ENCODE data around the gene MAB21L1.
A peak's percentile ranks its signal among the peaks of the same experiment; 100 is the strongest.

Gene MAB21L1

DNA sequence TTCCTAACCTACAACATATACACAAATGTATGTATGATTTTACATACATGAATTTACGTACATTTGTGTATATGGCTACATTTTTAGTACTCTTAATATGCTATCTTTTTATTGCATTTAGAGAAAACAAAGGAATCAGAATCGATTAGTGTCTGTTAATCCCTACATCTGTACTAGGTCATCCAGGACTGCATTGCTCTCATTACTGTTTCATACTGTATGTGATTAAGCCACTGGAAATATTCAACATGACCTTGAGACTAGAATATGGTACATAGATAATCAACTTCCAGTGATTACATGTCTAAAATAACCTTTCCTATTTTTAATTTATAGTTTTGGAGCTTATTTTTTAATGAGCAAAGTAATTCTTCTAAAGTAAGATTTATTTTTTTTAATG is 5.3 kb upstream of the MAB21L1 start:
- H4K8ac ChIP-seq (ENCODE audit: low read depth, low read length), result no peak overlapping the region
- DNase-seq (ENCODE audit: low spot score), result no peak
- no peaks in the 10 kb centered on the region for H3K36me3 ChIP-seq (replicated peaks in 1 of 2; ENCODE audit: control insufficient read depth in 2 of 2, insufficient read depth in 2 of 2, low read length in 2 of 2)
- H3K9me3 ChIP-seq (replicated peaks in 1 of 2; ENCODE audit: control insufficient read depth in 2 of 2, insufficient read depth in 1 of 2, low read depth in 1 of 2, low read length in 2 of 2), result no peaks in the 10 kb centered on the region
- peaks cover 2 to 34% (median 16%) of the 10 kb centered on the region in 3 experiments for H3K27me3 ChIP-seq (ENCODE audit: control insufficient read depth in 3 of 3, insufficient read depth in 3 of 3, low read depth in 1 of 3, low read length in 3 of 3)
- H2AFZ ChIP-seq (ENCODE audit: low read length), result no peak overlapping the region
- H2AK5ac ChIP-seq (ENCODE audit: low read depth, low read length), result no peak overlapping the region
- H3K4ac ChIP-seq (ENCODE audit: low read length), result no peak overlapping the region
- no peak overlapping the region for H2BK120ac ChIP-seq (ENCODE audit: low read depth, low read length)
- no peak overlapping the region for H3K9ac ChIP-seq (ENCODE audit: low read depth, low read length, poor library complexity)
- H3K23ac ChIP-seq (ENCODE audit: low read depth, low read length, poor library complexity), result no peak overlapping the region
- H2BK15ac ChIP-seq (ENCODE audit: low read length), result no peak overlapping the region
- H3K79me1 ChIP-seq (ENCODE audit: low read depth, low read length), result no peaks in the 10 kb centered on the region
- H3K4me2 ChIP-seq (ENCODE audit: insufficient read depth, low read length, poor library complexity, severe bottlenecking), result no peak overlapping the region
- no peak overlapping the region for H3K27ac ChIP-seq (replicated peaks; ENCODE audit: low read length)
- no peak overlapping the region for H2BK5ac ChIP-seq (ENCODE audit: low read length)
- no peak overlapping the region for H2BK12ac ChIP-seq (ENCODE audit: low read length)
- H4K91ac ChIP-seq (ENCODE audit: low read depth, low read length, poor library complexity), result no peak overlapping the region
- WGBS, 2 donors (ENCODE audit: extremely low coverage in 2 of 2, insufficient read length in 2 of 2, insufficient replicate concordance in 1 of 2), result no CpG with 5 or more reads among the region's 2 CpGs
- H3K4me3 ChIP-seq (ENCODE audit: low read length in 2 of 2), result no peak overlapping the region
- peaks cover 5 to 11% of the 10 kb centered on the region in 2 donors for H3K4me1 ChIP-seq (ENCODE audit: control insufficient read depth in 2 of 2, insufficient read depth in 1 of 2, low read depth in 1 of 2, low read length in 2 of 2)
- no peak overlapping the region for H3K18ac ChIP-seq (ENCODE audit: low read length)
- no peak overlapping the region for H3K14ac ChIP-seq (ENCODE audit: low read length)

DNA sequence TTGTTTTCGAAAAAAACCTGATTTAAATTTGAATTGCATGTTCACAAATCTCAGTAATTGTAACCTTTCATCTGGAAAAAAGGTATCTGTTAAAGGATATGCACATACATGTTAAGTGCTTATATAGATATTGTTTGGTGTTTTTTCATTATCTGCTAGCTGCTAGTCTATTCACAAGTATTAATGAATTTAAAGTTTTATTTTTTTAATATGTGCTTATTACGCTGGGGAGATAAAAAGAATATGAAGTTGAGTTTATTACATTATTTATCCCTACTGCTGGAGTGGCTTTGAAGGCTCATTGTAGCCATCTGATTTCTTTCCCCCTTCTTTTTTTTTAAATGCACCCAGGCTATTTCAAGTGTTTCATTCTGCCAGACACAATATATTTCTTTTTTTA is 3.9 kb upstream of the MAB21L1 start:
- WGBS, 2 donors (ENCODE audit: extremely low coverage in 2 of 2, insufficient read length in 2 of 2, insufficient replicate concordance in 1 of 2), result no CpG with 5 or more reads among the region's 2 CpGs
- Histone ChIP-seq H3K27me3 (ENCODE audit: control insufficient read depth in 3 of 3, insufficient read depth in 3 of 3, low read depth in 1 of 3, low read length in 3 of 3) (peaks cover 9 to 34% (median 30%) of the 10 kb centered on the region in 3 experiments), H3K79me1 (ENCODE audit: low read depth, low read length) (no peaks in the 10 kb centered on the region), H3K23ac (ENCODE audit: low read depth, low read length, poor library complexity) (no peak overlapping the region), H2BK5ac (ENCODE audit: low read length) (no peak overlapping the region), H3K18ac (ENCODE audit: low read length) (no peak overlapping the region), H3K4me1 (ENCODE audit: control insufficient read depth in 2 of 2, insufficient read depth in 1 of 2, low read depth in 1 of 2, low read length in 2 of 2) (peaks cover 6 to 20% of the 10 kb centered on the region in 2 donors), H2BK120ac (ENCODE audit: low read depth, low read length) (no peak overlapping the region), H3K4me2 (ENCODE audit: insufficient read depth, low read length, poor library complexity, severe bottlenecking) (no peak overlapping the region), H4K8ac (ENCODE audit: low read depth, low read length) (no peak overlapping the region), H3K4me3 (ENCODE audit: low read length in 2 of 2) (no peak overlapping the region), H3K36me3 (replicated peaks in 1 of 2; ENCODE audit: control insufficient read depth in 2 of 2, insufficient read depth in 2 of 2, low read length in 2 of 2) (no peaks in the 10 kb centered on the region), H3K4ac (ENCODE audit: low read length) (no peak overlapping the region), H2BK12ac (ENCODE audit: low read length) (no peak overlapping the region), H3K14ac (ENCODE audit: low read length) (no peak overlapping the region), H2AFZ (ENCODE audit: low read length) (no peak overlapping the region), H2AK5ac (ENCODE audit: low read depth, low read length) (no peak overlapping the region), H3K9me3 (replicated peaks in 1 of 2; ENCODE audit: control insufficient read depth in 2 of 2, insufficient read depth in 1 of 2, low read depth in 1 of 2, low read length in 2 of 2) (no peaks in the 10 kb centered on the region), H2BK15ac (ENCODE audit: low read length) (no peak overlapping the region), H3K27ac (replicated peaks; ENCODE audit: low read length) (no peak overlapping the region), H3K9ac (ENCODE audit: low read depth, low read length, poor library complexity) (no peak overlapping the region), H4K91ac (ENCODE audit: low read depth, low read length, poor library complexity) (no peak overlapping the region)
- DNase-seq (ENCODE audit: low spot score), result no peak

DNA sequence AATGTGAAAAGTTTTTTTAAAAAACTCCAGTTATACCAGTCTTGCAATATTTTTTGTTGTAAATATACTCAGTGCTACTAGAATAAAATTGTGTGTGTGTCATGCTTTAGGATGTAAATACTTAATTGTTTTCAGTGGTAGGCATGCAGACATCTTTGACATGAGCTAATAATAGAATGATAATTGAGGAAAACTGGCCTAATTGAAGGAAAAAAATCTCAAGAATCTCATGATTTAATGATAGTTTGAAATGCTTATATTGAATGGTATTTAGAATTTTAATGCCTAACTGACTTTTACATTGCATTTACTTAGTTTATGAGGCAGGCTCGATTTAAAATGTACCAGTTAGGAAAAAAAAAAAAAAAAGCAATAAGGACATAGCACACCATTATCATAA is 3.2 kb upstream of the MAB21L1 start:
- no peak for DNase-seq (ENCODE audit: low spot score)

DNA sequence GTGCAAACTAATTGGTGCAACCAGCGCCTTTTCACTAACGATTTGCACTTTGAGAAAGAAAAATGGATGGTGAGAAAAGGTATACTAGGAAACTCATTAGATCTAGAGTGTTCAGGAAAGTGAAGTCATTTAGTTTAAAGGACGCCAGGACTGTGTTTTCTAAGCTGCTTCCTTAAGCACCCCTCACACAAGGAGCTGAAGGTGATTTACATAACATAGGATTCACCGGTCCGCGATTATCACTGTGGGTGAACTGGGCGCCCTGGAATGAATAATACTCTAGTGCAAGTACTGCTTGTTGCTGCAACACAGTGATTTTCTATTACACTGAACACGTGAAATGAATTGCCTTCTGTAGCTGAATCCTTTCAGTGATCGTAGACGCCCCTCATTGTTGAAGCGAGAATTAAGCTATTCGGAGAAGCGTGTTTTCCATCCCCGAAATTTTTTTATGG is 2.6 kb upstream of the MAB21L1 start:
- Histone ChIP-seq H3K27ac (replicated peaks; ENCODE audit: low read length) (no peak overlapping the region), H3K23ac (ENCODE audit: low read depth, low read length, poor library complexity) (no peak overlapping the region), H2BK5ac (ENCODE audit: low read length) (no peak overlapping the region), H2AK5ac (ENCODE audit: low read depth, low read length) (no peak overlapping the region), H3K18ac (ENCODE audit: low read length) (no peak overlapping the region), H2BK12ac (ENCODE audit: low read length) (no peak overlapping the region), H3K79me1 (ENCODE audit: low read depth, low read length) (no peaks in the 10 kb centered on the region), H3K4me2 (ENCODE audit: insufficient read depth, low read length, poor library complexity, severe bottlenecking) (peak overlapping the region; percentile 68), H3K36me3 (replicated peaks in 1 of 2; ENCODE audit: control insufficient read depth in 2 of 2, insufficient read depth in 2 of 2, low read length in 2 of 2) (no peaks in the 10 kb centered on the region), H2AFZ (ENCODE audit: low read length) (peak overlapping the region; percentile 79), H3K14ac (ENCODE audit: low read length) (no peak overlapping the region), H4K8ac (ENCODE audit: low read depth, low read length) (no peak overlapping the region), H2BK15ac (ENCODE audit: low read length) (no peak overlapping the region), H3K4me3 (ENCODE audit: low read length in 2 of 2) (peak overlapping the region in 1 of 2 donors; percentile 17), H2BK120ac (ENCODE audit: low read depth, low read length) (no peak overlapping the region), H4K91ac (ENCODE audit: low read depth, low read length, poor library complexity) (no peak overlapping the region), H3K9ac (ENCODE audit: low read depth, low read length, poor library complexity) (no peak overlapping the region), H3K27me3 (ENCODE audit: control insufficient read depth in 3 of 3, insufficient read depth in 3 of 3, low read depth in 1 of 3, low read length in 3 of 3) (peaks cover 13 to 40% (median 34%) of the 10 kb centered on the region in 3 experiments), H3K4ac (ENCODE audit: low read length) (no peak overlapping the region), H3K4me1 (ENCODE audit: control insufficient read depth in 2 of 2, insufficient read depth in 1 of 2, low read depth in 1 of 2, low read length in 2 of 2) (peaks cover 10 to 25% of the 10 kb centered on the region in 2 donors), H3K9me3 (replicated peaks in 1 of 2; ENCODE audit: control insufficient read depth in 2 of 2, insufficient read depth in 1 of 2, low read depth in 1 of 2, low read length in 2 of 2) (no peaks in the 10 kb centered on the region)
- WGBS, 2 donors (ENCODE audit: extremely low coverage in 2 of 2, insufficient read length in 2 of 2, insufficient replicate concordance in 1 of 2), result no CpG with 5 or more reads among the region's 14 CpGs
- DNase-seq (ENCODE audit: low spot score), result peak; percentile 55

More for the DNA sequence above, 3.2 kb upstream of the MAB21L1 start:
- Histone ChIP-seq H2BK15ac (ENCODE audit: low read length) (no peak overlapping the region), H3K4me1 (ENCODE audit: control insufficient read depth in 2 of 2, insufficient read depth in 1 of 2, low read depth in 1 of 2, low read length in 2 of 2) (peaks cover 10 to 25% of the 10 kb centered on the region in 2 donors), H2BK5ac (ENCODE audit: low read length) (no peak overlapping the region), H3K23ac (ENCODE audit: low read depth, low read length, poor library complexity) (no peak overlapping the region), H3K9ac (ENCODE audit: low read depth, low read length, poor library complexity) (no peak overlapping the region), H2BK12ac (ENCODE audit: low read length) (no peak overlapping the region), H4K8ac (ENCODE audit: low read depth, low read length) (no peak overlapping the region), H4K91ac (ENCODE audit: low read depth, low read length, poor library complexity) (no peak overlapping the region), H3K4me3 (ENCODE audit: low read length in 2 of 2) (no peak overlapping the region), H3K4me2 (ENCODE audit: insufficient read depth, low read length, poor library complexity, severe bottlenecking) (no peak overlapping the region), H3K4ac (ENCODE audit: low read length) (no peak overlapping the region), H2AFZ (ENCODE audit: low read length) (no peak overlapping the region), H3K27ac (replicated peaks; ENCODE audit: low read length) (no peak overlapping the region), H3K36me3 (replicated peaks in 1 of 2; ENCODE audit: control insufficient read depth in 2 of 2, insufficient read depth in 2 of 2, low read length in 2 of 2) (no peaks in the 10 kb centered on the region), H3K79me1 (ENCODE audit: low read depth, low read length) (no peaks in the 10 kb centered on the region), H3K14ac (ENCODE audit: low read length) (no peak overlapping the region), H2BK120ac (ENCODE audit: low read depth, low read length) (no peak overlapping the region), H3K18ac (ENCODE audit: low read length) (no peak overlapping the region), H2AK5ac (ENCODE audit: low read depth, low read length) (no peak overlapping the region), H3K9me3 (replicated peaks in 1 of 2; ENCODE audit: control insufficient read depth in 2 of 2, insufficient read depth in 1 of 2, low read depth in 1 of 2, low read length in 2 of 2) (no peaks in the 10 kb centered on the region), H3K27me3 (ENCODE audit: control insufficient read depth in 3 of 3, insufficient read depth in 3 of 3, low read depth in 1 of 3, low read length in 3 of 3) (peaks cover 13 to 37% (median 34%) of the 10 kb centered on the region in 3 experiments)
- no CpG with 5 or more reads among the region's 1 CpG for WGBS, 2 donors (ENCODE audit: extremely low coverage in 2 of 2, insufficient read length in 2 of 2, insufficient replicate concordance in 1 of 2)
